Calu3 (cell line): ENCODE results near the gene GPR17. TPM values are rescaled to one million over a fixed set of nuclear protein-coding genes. Genes with fewer than 3 reads are reported as not detected.

Experiments
- BruUV-seq: library from RNA; stranded (reverse); fragments of 400-500 nt; replicated peaks from 2 replicates; lab custom pipeline; 2021; lab: Mats Ljungman, UMichigan
- CTCF ChIA-PET: fragments of 300-600 bp; sonication (Branson Sonifier 250); formaldehyde crosslinking; loops from one replicate; lab custom pipeline; 2022; ENCODE audit warnings: antibody characterized with exemption; lab: Charles Lee
- DNase-seq: peaks from one replicate; pipeline ENCODE4 v3.0.0; 2022
- H3K27ac Mint-ChIP-seq: one replicate; pipeline ENCODE4 v1.8.0; 2022; ENCODE audit warnings: mixed read lengths; ENCODE audit not compliant: unreplicated experiment
- H3K27me3 Mint-ChIP-seq: one replicate; pipeline ENCODE4 v1.8.0; 2022; ENCODE audit warnings: mixed read lengths; ENCODE audit not compliant: unreplicated experiment
- H3K36me3 Mint-ChIP-seq: one replicate; pipeline ENCODE4 v1.8.0; 2022; ENCODE audit warnings: mild to moderate bottlenecking, moderate library complexity, mixed read lengths; ENCODE audit not compliant: insufficient read depth, unreplicated experiment
- H3K4me1 Mint-ChIP-seq: one replicate; pipeline ENCODE4 v1.8.0; 2022; ENCODE audit warnings: mild to moderate bottlenecking, low read depth, mixed read lengths; ENCODE audit not compliant: unreplicated experiment
- H3K4me3 Mint-ChIP-seq: one replicate; pipeline ENCODE4 v1.8.0; 2022; ENCODE audit warnings: mild to moderate bottlenecking, low read depth, moderate library complexity, mixed read lengths; ENCODE audit not compliant: unreplicated experiment
- H3K9me3 Mint-ChIP-seq: one replicate; pipeline ENCODE4 v1.8.0; 2022; ENCODE audit warnings: low read depth, mixed read lengths; ENCODE audit not compliant: unreplicated experiment
- CTCF ChIP-seq: fragments of 200-600 bp; IDR thresholded peaks from one replicate; pipeline ENCODE4 v1.8.0; 2022; ENCODE audit warnings: antibody characterized with exemption; ENCODE audit not compliant: unreplicated experiment
- intact Hi-C: fragments of 100-400 bp; cut with micrococcal nuclease; formaldehyde crosslinking; loops from one replicate; pipeline ENCODE4 v1.10.0; 2022; ENCODE audit not compliant: unreplicated experiment
- total RNA-seq: library from RNA; stranded (reverse); gene quantifications from 2 replicates; pipeline ENCODE4 v1.2.3, GENCODE V29; 2022

Gene GPR17
- total RNA-seq, 1 experiment from 2014 or later, result not detected

- no peaks in the 10 kb centered on the region for H3K9me3 Mint-ChIP-seq
- CTCF ChIA-PET, result interaction anchor here (0.6 kb wide), 1 partner anchor 26 kb away, joined by 3 read pairs; no protein-coding TSS in a partner anchor
- TF ChIP-seq CTCF, result no peak
- H3K27ac Mint-ChIP-seq, result no peak overlapping the region
- H3K27me3 Mint-ChIP-seq, result peaks cover 6% of the 10 kb centered on the region
- intact Hi-C loops, result no loop called here
- H3K36me3 Mint-ChIP-seq, result no peaks in the 10 kb centered on the region
- no TSS peak for BruUV-seq
- H3K4me1 Mint-ChIP-seq, result no peaks in the 10 kb centered on the region
- H3K4me3 Mint-ChIP-seq, result no peak overlapping the region
- DNase-seq, result no peak
Measured at GRCh38 chr2:127630864-127631540, 15.0 kb upstream of the GPR17 start.

GRCh38 chr2:127631541-127631996, 14.4 kb upstream of the GPR17 start:
- CTCF ChIA-PET, result no interaction called here
- intact Hi-C loops, result no loop called here
- no peak overlapping the region for H3K27ac Mint-ChIP-seq
- no peak overlapping the region for H3K4me3 Mint-ChIP-seq
- DNase-seq, result no peak
- H3K4me1 Mint-ChIP-seq, result no peaks in the 10 kb centered on the region
- no peak for TF ChIP-seq CTCF
- peaks cover under 1% of the 10 kb centered on the region for H3K27me3 Mint-ChIP-seq
- no peaks in the 10 kb centered on the region for H3K36me3 Mint-ChIP-seq
- no TSS peak for BruUV-seq
- H3K9me3 Mint-ChIP-seq, result no peaks in the 10 kb centered on the region

GRCh38 chr2:127631997-127632581, 13.9 kb upstream of the GPR17 start:
- intact Hi-C loops, result no loop called here
- no TSS peak for BruUV-seq
- CTCF ChIA-PET, result no interaction called here
- DNase-seq, result no peak
- Mint-ChIP-seq H3K4me1 (no peaks in the 10 kb centered on the region), H3K27ac (no peak overlapping the region), H3K27me3 (no peaks in the 10 kb centered on the region), H3K9me3 (no peaks in the 10 kb centered on the region), H3K4me3 (no peak overlapping the region), H3K36me3 (no peaks in the 10 kb centered on the region)
- no peak for TF ChIP-seq CTCF

GRCh38 chr2:127632592-127633489, 13.1 kb upstream of the GPR17 start:
- Mint-ChIP-seq H3K27ac (peak overlapping the region; percentile 30), H3K27me3 (no peaks in the 10 kb centered on the region), H3K4me3 (no peak overlapping the region), H3K9me3 (no peaks in the 10 kb centered on the region), H3K4me1 (no peaks in the 10 kb centered on the region), H3K36me3 (no peaks in the 10 kb centered on the region)
- no TSS peak for BruUV-seq
- no peak for DNase-seq
- CTCF ChIA-PET, result interaction anchor here (0.6 kb wide), 1 partner anchor 193 kb away, joined by 3 read pairs; no protein-coding TSS in a partner anchor
- TF ChIP-seq CTCF, result no peak
- intact Hi-C loops, result no loop called here
